Smooth muscle cell of the brain vasculature (primary cell): ENCODE data around the gene TOX3.

Experiments
- DNase-seq: peaks from one replicate; pipeline ENCODE4 v3.0.0-alpha.2; 2012; ENCODE audit warnings: low read depth, low spot score

Gene TOX3

GRCh38 chr16:52563767-52564611, 17.0 kb upstream of the TOX3 start:
- DNase-seq = no peak

- no peak for DNase-seq
Observed at GRCh38 chr16:52562770-52563169, 15.8 kb upstream of the TOX3 start.

- DNase-seq = no peak
Observed at GRCh38 chr16:52561910-52562741, 15.2 kb upstream of the TOX3 start.

DNA sequence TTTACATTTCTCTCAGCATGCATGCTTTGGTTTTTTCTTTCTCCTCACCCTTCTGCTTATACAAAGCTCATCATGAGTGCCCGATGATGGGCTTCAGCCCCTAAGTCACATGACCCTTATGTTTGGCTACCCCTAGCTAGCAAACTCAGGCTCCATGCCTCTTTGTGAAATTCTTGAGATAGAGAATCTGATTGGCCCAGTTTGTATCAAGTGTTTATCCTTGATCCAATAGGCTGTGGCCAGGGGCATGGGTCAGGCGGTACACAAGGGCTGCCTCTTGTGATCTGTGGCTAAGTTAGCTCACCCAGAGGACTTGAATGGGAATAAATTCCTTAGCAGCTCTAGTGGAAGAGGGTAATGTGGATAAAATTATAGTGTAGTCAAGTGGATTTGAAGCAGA, 11.5 kb upstream of the TOX3 start:
- DNase-seq = no peak

DNA sequence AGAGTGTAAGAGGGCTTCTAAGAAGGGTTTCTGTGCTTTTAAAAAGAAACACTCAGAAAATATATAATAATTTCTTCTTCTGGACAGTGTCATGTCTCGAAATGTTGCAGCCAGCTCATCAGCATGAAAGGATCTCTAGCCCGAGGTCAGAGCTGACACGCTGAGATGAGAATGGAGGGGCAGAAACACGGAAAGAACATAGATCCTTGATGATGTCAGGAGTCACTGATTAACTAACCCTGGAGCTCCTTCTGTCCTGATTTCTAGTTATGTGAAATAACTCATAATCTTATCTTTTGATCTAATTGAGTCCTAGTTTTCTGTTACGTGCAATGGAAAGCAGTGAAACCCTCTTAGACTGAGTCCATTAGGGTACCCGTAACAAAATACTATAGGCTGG, 10.3 kb upstream of the TOX3 start:
- no peak for DNase-seq

DNA sequence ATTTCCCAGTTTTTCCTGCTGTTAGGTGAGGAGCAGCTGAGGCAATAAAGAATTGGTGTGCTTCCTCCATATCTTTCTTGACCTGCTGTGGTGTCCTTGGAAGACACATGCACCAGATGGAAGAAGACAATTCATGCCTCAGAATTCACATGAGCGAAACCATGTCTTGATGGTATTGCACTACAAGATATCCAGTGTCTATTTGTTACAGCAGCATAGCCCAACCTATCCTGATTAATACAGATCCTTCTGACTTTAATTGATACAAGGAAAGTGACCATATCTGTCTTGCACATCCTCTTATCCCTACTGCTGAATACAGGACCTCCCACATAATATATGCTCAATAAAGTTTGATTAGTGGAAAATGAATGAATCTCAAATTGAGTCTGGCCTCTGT, 9.1 kb upstream of the TOX3 start:
- no peak for DNase-seq

GRCh38 chr16:52555572-52555971, 8.6 kb upstream of the TOX3 start:
- DNase-seq = no peak

DNA sequence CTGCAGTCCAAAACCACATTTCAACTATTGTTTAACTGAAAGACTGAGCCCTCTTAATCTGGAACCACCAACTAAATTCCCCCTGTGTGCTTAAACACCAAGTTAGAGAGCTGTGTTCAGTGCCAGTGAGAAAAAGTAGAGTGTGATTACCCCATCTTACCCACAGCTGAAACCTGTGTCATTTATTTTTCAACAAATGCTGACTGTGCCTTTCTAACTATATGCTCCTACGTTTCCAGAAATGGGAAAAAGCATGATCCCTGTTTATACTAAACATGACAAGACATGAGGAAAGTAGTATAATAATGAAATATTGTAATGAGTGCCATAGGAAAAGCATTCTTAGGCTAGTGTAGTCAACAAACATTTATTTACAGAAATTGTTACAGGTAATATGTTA, 7.4 kb upstream of the TOX3 start:
- no peak for DNase-seq

DNA sequence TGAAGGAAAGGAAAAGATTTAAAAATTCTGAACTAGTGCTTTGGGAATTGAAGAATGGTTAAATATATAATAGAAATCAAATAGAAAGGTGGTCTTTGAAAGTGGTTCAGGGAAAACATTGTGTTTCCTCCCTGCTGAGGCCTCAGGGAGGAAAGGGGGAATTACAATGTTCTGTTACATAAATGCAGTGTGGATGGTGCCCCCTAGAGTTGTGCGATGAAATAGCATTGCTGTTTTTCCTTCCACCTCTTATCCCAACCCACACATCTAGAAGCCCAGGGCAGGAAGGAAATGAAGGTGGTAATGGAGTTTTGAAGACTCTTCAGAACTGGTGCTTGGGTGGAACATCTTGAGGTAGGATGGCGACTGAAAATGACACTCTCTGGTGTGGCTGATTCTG, 6.4 kb upstream of the TOX3 start:
- DNase-seq = no peak

DNA sequence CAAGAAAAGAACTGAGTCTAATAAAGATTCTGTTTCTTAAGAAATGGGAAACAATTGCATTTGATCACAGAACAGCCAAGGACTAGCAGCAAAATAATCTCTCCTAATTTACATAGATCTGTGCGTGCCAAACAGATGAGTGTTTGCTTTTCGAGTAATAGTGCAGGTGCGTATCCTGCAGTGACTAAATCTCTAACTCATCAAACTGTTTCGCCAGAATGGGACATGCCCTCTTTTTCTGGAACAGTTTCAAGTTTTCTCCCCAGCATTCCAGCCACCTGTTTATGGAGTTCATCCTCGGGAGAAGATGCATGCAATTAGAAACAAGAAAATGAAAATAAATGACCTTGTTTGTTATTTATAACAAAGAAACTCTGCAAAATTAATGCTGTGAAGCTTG, 5.7 kb upstream of the TOX3 start:
- no peak for DNase-seq

GRCh38 chr16:52549011-52549692, 2.2 kb upstream of the TOX3 start:
- no peak for DNase-seq

DNA sequence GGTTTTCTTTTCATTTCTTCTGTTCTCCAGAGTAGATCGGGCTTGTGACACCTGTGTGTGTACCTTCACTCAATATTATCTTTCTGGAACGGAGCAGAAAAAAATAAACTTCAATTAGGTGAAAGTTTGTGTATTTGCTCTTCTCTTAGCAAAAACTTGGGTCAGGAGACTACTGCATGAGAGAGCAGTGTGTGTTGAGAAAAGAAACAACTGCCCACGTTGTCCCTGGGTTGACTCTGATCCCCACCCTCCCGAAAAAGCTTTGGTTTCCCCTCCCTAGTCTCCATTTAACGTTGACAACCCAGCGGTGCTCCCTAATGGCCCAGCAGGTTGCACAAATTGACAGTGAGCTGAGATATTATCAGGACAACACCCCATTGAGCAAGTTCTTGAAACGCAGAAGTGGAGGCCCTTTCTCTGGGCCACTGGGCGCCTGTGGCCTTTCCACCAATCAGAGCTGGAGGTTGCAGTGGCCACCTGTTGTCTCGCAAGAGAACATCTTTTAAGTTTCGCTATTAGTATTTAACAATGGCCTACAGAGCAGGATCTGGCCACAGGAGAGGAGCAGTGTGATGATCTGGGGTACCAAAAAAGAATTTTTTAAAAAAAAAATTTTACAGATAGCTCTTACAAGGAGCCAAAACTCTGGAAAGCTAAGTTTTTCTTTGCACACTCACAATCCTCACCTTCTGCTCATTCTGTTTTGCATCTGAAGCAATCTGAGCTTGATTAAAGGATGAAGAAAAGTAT, 1.5 kb upstream of the TOX3 start:
- DNase-seq = no peak

GRCh38 chr16:52547834-52548215, 882 bp upstream of the TOX3 start:
- DNase-seq = no peak

GRCh38 chr16:52546291-52547003, 496 bp downstream of the TOX3 start:
- no peak for DNase-seq

DNA sequence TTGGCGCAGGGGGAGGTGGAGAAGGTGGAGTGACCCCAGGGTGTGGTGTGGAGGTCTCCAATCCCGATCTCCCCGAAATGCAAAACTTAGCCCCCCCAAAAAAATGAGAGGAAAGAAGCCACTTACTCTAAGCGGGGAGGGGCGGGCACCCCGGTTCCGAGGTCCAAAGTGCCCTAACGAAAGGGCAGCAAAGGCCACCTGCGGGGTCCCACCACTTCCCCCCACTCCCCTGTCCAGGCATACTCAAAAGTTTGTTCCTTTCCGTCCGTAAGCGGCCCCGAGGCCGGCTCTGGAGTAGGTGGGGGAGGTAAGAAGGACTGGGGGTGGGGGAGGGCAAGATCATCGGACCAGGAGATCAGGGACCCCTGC, 1.1 kb downstream of the TOX3 start:
- no peak for DNase-seq

- no peak for DNase-seq
Observed at GRCh38 chr16:52545222-52545897, 1.6 kb downstream of the TOX3 start.

GRCh38 chr16:52544703-52545102, 2.2 kb downstream of the TOX3 start:
- DNase-seq = no peak

- DNase-seq = no peak
Observed at GRCh38 chr16:52543654-52544053, 3.3 kb downstream of the TOX3 start.

GRCh38 chr16:52540910-52541309, 6.0 kb downstream of the TOX3 start:
- no peak for DNase-seq

DNA sequence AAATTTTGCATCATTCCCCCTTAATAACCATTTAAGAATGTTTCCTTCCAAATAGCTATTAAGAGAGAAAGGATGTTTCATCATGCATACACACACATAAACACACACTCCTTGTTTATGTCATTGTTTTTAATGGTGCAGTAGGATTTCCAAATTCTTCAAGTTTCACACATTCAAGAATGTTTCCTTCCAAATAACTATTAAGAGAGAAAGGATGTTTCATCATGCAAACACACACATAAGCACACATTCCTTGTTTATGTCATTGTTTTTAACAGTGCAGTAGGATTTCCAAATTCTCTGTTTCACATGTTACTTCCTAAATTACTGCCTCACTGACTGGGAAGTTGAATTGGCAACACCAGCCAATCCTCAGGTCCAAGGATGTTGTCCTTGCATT, 7.8 kb downstream of the TOX3 start:
- DNase-seq = no peak

GRCh38 chr16:52538511-52538910, 8.4 kb downstream of the TOX3 start:
- DNase-seq = no peak
